Nephron progenitor cell (in vitro differentiated cells): Measurements from ENCODE around the gene CFDP1.

Source experiments
- DNase-seq: peaks from one replicate; pipeline ENCODE4 v3.0.0; 2021
- H3K27ac Mint-ChIP-seq: 2 replicates; pipeline ENCODE4 v1.8.0; 2021; ENCODE audit warnings: mild to moderate bottlenecking, moderate library complexity, mixed read lengths
- H3K27me3 Mint-ChIP-seq: 2 replicates; pipeline ENCODE4 v1.8.0; 2021; ENCODE audit warnings: mild to moderate bottlenecking, low read depth, mixed read lengths; ENCODE audit not compliant: poor library complexity
- H3K36me3 Mint-ChIP-seq: 2 replicates; pipeline ENCODE4 v1.8.0; 2021; ENCODE audit warnings: low read depth, mixed read lengths
- H3K4me1 Mint-ChIP-seq: 2 replicates; pipeline ENCODE4 v1.8.0; 2021; ENCODE audit warnings: mixed read lengths
- H3K4me3 Mint-ChIP-seq: 2 replicates; pipeline ENCODE4 v1.8.0; 2021; ENCODE audit warnings: mild to moderate bottlenecking, moderate library complexity, mixed read lengths
- H3K9me3 Mint-ChIP-seq: 2 replicates; pipeline ENCODE4 v1.8.0; 2021; ENCODE audit warnings: mild to moderate bottlenecking, moderate library complexity, mixed read lengths
- TF ChIP-seq, protein P1 (sequence below): fragments of 200-600 bp; sonication (generic); IDR thresholded peaks from 2 replicates; pipeline ENCODE4 v1.5.0; 2021; ENCODE audit warnings: antibody characterized with exemption

CFDP1 gene

DNA sequence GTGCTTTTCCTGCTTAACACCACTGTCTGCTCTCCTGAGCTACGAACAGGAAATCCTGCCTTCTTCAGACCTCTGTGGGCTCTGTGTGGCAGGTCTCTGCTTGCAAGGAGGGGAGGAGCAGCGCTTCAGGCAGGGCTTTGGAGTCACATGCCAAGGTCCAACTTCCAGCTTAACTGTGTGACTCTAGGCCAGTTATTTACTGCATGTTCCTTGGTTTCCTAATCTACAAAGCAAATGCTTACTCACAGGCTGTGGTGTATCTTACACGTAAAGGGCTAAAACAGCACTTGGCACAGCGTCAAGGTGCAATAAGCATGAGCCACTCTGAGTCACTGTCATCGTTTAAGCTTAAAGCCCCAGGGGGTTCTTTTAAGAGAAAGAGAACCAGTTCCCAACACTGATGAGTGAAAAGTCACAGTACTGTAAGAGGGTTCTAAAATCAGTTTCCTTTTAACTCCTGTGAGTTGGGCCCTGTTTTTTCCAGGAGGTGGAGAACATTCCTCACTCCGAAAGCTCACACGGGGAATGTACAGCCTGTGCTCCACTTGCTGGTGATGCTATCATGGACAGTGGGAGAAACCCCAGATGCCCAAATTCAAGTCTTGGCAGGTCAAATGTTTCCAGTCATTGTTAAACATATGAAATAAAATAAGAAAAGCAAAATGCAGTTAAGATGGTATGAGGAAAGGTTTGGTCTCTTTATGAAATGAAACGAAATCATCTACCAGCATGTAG, 127.8 kb downstream of the CFDP1 start:
- no peaks in the 10 kb centered on the region for H3K9me3 Mint-ChIP-seq
- H3K4me3 Mint-ChIP-seq: no peak overlapping the region
- H3K36me3 Mint-ChIP-seq: peaks cover 46% of the 10 kb centered on the region
- peaks cover 50% of the 10 kb centered on the region for H3K4me1 Mint-ChIP-seq
- H3K27me3 Mint-ChIP-seq: peaks cover 2% of the 10 kb centered on the region
- DNase-seq: no peak
- TF ChIP-seq, protein P1, sequence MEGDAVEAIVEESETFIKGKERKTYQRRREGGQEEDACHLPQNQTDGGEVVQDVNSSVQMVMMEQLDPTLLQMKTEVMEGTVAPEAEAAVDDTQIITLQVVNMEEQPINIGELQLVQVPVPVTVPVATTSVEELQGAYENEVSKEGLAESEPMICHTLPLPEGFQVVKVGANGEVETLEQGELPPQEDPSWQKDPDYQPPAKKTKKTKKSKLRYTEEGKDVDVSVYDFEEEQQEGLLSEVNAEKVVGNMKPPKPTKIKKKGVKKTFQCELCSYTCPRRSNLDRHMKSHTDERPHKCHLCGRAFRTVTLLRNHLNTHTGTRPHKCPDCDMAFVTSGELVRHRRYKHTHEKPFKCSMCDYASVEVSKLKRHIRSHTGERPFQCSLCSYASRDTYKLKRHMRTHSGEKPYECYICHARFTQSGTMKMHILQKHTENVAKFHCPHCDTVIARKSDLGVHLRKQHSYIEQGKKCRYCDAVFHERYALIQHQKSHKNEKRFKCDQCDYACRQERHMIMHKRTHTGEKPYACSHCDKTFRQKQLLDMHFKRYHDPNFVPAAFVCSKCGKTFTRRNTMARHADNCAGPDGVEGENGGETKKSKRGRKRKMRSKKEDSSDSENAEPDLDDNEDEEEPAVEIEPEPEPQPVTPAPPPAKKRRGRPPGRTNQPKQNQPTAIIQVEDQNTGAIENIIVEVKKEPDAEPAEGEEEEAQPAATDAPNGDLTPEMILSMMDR: no peak
- H3K27ac Mint-ChIP-seq: peak overlapping the region; percentile 96

DNA sequence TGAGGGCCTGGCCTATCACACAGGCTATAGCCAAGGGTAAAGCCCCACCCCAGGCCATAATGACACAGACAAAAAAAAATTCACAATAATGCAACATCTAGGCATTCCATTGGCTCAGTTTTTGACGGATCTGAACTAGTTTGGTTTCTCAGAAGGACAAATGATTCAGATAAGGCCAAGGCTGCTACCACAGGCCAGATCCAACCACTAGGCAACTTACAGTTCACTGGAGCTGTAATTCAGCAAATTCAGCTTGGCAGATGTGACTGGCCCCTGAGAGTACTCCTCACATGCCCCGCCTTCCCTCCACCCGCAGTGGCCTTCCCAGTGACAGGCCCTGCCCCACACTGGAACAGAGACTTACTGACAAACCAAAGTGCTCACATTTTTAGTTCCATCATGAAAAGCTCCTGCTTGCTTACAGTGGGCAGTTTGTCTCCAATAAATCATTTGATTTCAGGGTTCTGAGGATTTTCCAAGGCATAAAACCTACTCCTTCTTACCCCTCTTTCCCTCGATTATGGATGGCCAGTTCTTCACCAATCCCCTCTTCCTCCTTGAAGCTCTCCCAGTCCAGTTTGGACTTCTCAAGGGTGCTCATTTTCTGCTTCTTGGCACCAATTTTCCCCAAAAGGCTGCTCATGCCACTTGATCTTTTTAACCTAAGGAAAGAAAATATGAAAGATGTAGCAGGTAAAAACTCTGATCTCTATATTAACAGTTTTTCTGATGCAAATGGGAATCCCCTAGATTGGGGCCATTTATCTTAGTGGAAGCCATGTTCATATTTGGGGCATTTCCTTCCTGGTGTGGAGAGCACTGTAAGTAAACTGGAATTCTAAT, 128.6 kb downstream of the CFDP1 start:
- Mint-ChIP-seq H3K27ac (peak overlapping the region; percentile 88), H3K27me3 (peaks cover 3% of the 10 kb centered on the region), H3K4me1 (peaks cover 42% of the 10 kb centered on the region), H3K4me3 (no peak overlapping the region), H3K36me3 (peaks cover 47% of the 10 kb centered on the region), H3K9me3 (no peaks in the 10 kb centered on the region)
- DNase-seq: no peak
- TF ChIP-seq, protein P1: no peak

DNA sequence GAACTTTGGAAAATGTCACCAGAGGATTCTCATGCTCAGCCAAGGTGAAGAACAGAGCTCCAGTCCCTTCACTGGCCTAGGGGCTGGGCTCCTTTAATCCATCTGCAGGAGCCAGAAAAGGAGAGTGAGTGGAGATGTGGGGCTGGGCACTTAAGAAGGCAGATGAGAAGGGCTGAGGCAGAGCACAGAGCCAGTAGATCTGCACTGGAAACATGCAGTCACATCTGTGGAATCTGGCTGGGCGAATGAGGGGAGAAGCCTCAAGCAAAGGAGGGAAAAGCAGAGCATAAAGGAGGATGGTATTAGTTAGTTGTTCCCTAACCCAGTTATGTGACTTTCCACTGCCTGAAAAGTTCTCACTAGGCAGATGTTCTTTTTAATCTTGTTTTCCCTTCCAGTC, 131.5 kb downstream of the CFDP1 start:
- Mint-ChIP-seq H3K9me3 (no peaks in the 10 kb centered on the region), H3K27ac (peak overlapping the region; percentile 97), H3K27me3 (peaks cover 3% of the 10 kb centered on the region), H3K4me3 (no peak overlapping the region), H3K36me3 (peaks cover 69% of the 10 kb centered on the region), H3K4me1 (peaks cover 26% of the 10 kb centered on the region)
- TF ChIP-seq, protein P1: no peak
- no peak for DNase-seq

DNA sequence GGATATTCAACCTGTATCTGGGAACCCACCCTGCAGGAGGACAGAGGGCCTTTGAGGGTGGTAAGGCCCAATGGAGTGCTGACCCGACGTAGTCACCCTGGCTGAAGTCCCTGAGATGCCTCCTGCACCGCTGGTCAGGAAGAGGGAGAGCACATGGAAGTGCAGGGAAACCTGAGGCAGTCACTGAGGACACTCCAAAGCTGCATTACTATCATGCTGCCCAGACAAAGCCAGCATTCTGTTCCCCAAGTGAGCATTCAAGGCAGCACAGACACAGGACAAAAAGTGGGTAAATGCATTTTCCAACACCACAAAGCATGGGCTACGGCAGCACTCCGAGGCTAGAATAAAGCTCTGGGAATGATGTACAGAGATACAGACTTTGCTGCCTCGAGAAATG, 135.0 kb downstream of the CFDP1 start:
- peaks cover 57% of the 10 kb centered on the region for H3K36me3 Mint-ChIP-seq
- H3K9me3 Mint-ChIP-seq: no peaks in the 10 kb centered on the region
- no peak overlapping the region for H3K4me3 Mint-ChIP-seq
- H3K4me1 Mint-ChIP-seq: peaks cover 12% of the 10 kb centered on the region
- H3K27me3 Mint-ChIP-seq: peaks cover 3% of the 10 kb centered on the region
- TF ChIP-seq, protein P1: no peak
- DNase-seq: no peak
- H3K27ac Mint-ChIP-seq: no peak overlapping the region

DNA sequence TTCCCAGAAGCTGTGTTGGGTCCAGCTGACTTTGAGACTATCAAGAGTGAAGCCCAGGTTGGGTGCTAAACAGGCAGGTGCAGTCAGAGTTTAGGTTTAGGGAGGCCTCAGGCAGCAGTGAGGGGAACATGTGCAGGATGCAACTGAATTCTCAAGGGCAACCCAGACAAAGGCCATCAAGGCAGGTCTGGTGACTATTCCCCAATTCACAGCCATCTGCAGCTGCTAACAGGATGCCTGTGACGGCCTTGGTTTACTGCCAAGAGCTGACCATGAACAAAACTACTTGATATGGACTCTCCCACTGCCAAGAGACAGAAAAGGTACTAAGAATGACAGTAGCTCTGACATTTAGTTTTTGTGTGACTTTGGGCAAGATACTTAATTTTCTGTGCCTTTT, 136.7 kb downstream of the CFDP1 start:
- TF ChIP-seq, protein P1: no peak
- peaks cover 3% of the 10 kb centered on the region for H3K27me3 Mint-ChIP-seq
- no peak overlapping the region for H3K27ac Mint-ChIP-seq
- DNase-seq: no peak
- H3K4me1 Mint-ChIP-seq: peaks cover 12% of the 10 kb centered on the region
- H3K4me3 Mint-ChIP-seq: no peak overlapping the region
- H3K36me3 Mint-ChIP-seq: peaks cover 64% of the 10 kb centered on the region
- H3K9me3 Mint-ChIP-seq: no peaks in the 10 kb centered on the region
